ENCODE measurements around the gene CBX8.

- TF ChIP-seq EZH2 (IDR thresholded peaks at IDR 0.05; ENCODE audit: low read depth, low read length, severe bottlenecking), result no peak
- TF ChIP-seq, protein P1, sequence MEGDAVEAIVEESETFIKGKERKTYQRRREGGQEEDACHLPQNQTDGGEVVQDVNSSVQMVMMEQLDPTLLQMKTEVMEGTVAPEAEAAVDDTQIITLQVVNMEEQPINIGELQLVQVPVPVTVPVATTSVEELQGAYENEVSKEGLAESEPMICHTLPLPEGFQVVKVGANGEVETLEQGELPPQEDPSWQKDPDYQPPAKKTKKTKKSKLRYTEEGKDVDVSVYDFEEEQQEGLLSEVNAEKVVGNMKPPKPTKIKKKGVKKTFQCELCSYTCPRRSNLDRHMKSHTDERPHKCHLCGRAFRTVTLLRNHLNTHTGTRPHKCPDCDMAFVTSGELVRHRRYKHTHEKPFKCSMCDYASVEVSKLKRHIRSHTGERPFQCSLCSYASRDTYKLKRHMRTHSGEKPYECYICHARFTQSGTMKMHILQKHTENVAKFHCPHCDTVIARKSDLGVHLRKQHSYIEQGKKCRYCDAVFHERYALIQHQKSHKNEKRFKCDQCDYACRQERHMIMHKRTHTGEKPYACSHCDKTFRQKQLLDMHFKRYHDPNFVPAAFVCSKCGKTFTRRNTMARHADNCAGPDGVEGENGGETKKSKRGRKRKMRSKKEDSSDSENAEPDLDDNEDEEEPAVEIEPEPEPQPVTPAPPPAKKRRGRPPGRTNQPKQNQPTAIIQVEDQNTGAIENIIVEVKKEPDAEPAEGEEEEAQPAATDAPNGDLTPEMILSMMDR (IDR thresholded peaks at IDR 0.05; ENCODE audit: control extremely low read depth in 1 of 3, insufficient read depth in 1 of 3, low read depth in 1 of 3, low read length in 3 of 3), result no peak
- TF ChIP-seq RFX5 (IDR thresholded peaks at IDR 0.05; ENCODE audit: borderline replicate concordance, low read depth, low read length), result no peak
- no peak for TF ChIP-seq NRF1 (IDR thresholded peaks at IDR 0.05; ENCODE audit: low read depth, low read length)
- no peak for TF ChIP-seq POLR2A (IDR thresholded peaks at IDR 0.05; ENCODE audit: control extremely low read depth in 1 of 2, low read depth in 2 of 2, low read length in 2 of 2)
- no peak for TF ChIP-seq POLR2AphosphoS5 (IDR thresholded peaks at IDR 0.05; ENCODE audit: low read depth, low read length)
- no peak for TF ChIP-seq BACH1 (IDR thresholded peaks at IDR 0.05; ENCODE audit: low read length)
- TF ChIP-seq KDM1A (IDR thresholded peaks at IDR 0.05; ENCODE audit: borderline replicate concordance, low read length), result no peak
Observed at GRCh38 chr17:79824893-79825579, 28.2 kb upstream of the CBX8 start.

All from H1 (cell line).